Stimulated activated CD4-positive, alpha-beta T cell treated with anti-CD3 and anti-CD28 coated beads, Interleukin-12 subunit alpha, Interleukin-12 subunit beta, amount 100 ng/mL, for 24 hours (primary cell): ENCODE data around the gene TNS1.

Experiments
- DNase-seq, 2 experiments: peaks; one replicate each; pipeline ENCODE4 v3.0.0-alpha.2; 2020; ENCODE audit warnings: low read depth in 2 of 2

TNS1 gene

GRCh38 chr2:217942731-217943335 lies 60.0 kb downstream of the TNS1 start:
- DNase-seq, result no peak

- DNase-seq, result no peak
Measured at GRCh38 chr2:217941886-217942728, 60.7 kb downstream of the TNS1 start.

DNA sequence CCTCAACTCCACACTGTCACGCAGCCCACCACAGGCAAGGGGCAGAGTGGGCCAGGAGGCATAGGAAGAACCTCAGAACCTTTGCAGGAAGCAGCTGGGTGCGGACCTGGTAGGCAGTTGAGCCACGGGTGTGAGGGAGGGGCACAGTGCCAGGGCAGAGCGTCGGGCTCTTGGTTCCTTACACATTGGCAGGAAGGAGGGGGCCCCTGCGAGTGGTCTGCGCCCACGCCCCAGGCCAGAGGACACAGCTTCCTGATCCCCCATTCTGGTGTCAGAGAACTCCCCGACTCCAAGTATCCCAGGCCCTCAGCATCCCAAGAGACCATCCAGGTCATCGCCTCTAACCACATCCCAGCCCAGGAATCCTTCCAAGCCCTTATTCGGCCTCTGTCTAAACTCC lies 61.5 kb downstream of the TNS1 start:
- DNase-seq, result no peak

- no peak for DNase-seq
Measured at GRCh38 chr2:217940261-217941220, 62.3 kb downstream of the TNS1 start.

DNA sequence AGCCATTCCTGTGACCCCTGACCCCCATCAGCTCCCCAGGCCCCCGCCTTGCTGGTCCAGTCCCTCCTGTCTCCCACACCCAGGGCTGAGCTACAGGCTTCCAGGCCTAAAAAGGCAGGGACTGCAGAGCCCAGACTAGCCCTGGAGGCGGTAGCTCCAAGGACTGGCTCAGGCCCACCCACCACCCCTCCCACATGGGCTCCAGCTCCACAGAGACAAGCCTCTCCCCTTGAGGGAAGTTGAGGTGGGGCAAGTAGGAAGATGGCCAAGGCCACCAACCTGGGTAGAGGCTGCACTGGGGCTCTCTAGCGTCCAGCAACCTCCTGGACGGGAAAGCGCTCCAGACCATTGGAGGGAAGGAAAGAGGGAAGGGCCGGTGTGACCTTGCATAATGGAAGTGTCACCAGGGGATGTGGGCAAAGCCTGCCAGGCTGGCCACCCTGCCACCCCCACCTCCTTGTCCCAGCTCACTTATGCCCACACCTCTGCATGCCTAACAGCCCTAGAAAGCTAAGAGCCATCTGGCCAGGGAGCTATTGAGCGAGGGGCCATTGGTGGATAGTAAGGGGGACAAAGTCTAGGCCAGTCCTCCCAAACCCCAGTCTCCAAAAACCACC lies 63.1 kb downstream of the TNS1 start:
- DNase-seq, result no peak

GRCh38 chr2:217939220-217939619 lies 63.6 kb downstream of the TNS1 start:
- no peak for DNase-seq

DNA sequence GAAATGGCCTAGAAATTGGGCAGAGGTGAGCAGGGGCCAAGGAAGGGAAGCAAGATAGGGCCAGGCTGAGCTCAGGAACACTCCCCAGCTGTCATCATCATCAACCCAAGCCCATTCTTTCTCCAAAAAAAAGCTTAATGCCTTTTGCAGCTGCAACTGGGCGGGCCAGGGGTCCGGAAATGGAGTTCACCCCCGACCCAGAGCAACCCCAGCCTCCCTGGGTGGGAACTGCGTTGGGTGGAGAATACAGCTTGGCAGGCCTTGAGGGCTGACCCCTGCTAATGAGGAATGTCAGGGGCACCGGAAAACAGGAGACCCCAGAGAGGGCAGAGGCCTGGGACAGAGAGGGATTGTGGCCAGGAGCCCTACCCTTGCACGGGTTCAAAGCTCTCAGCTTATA lies 64.8 kb downstream of the TNS1 start:
- DNase-seq, result no peak

DNA sequence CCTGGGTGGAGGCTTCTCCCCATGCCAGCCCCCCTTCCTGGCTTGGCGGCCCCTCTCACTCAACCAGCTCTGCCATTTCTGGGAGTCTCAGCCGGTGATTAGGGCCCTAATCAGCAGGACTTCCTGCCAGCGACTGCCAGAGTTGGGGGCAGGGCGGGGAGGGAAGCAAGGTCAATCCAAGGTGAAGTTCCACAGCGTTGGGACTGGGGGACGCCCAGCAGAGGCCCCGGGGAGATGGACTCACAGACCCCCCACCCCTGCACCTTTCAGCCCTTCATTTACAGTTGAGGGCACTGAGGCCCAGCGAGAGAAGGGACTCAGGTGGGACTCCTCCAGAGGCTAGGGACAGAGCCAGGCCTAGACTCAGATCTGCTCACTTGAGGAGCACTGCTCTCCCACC lies 65.3 kb downstream of the TNS1 start:
- no peak for DNase-seq

DNA sequence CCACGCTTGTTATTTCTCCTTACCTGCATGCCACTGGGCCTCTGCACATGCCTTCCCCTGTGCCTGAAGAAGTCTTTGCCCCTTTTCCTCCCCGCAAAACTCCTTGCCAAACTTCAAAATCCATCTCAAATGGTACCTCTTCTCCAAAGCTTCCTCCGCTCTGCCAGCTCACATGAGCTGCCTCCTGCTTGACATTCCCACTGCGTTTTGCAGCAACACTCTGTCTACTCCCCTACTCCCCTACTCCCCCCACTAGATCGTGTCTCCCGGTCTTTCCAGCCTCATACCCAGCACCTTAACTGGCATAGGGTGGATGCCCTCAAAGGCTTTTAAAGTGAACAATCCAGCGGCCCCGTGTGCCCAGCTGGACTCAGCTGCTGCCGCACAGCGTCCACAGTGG lies 65.8 kb downstream of the TNS1 start:
- no peak for DNase-seq

DNA sequence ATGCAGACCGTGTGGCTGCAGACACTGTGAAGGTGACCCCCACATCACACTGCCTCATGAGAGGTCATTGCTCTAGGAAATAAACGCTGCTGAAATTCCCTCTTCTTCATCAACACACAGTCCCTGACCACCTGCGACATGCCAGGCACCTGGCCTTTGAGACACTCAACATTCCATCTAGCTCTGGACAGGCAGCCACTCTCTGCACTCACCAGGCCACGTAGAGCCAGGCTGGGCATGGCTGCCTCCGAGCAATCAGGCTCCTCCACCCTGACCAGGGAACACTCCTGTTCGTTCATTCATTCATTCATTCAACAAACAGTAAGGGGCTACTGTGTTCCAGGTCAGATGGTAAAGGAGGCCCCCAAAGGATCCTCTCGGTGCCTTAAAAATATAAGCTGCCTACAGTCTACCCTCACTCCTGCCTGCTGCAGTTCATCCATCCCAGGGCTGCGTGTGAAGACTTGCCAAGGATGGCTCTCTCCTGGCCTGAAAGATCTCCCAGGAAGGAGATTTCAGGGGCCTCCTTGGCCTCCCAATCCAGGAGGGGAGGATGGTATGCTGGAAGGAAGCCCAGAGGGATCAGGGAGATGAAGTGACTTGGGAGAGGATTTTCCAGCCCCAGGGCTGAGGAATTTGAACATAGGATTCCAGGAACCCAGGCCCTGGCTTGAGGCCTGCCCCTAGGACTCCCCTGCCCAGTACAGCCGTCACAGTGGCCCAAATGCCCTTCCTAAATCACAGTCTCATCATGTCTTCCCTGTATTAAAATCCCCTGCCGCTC lies 66.7 kb downstream of the TNS1 start:
- DNase-seq, result no peak

DNA sequence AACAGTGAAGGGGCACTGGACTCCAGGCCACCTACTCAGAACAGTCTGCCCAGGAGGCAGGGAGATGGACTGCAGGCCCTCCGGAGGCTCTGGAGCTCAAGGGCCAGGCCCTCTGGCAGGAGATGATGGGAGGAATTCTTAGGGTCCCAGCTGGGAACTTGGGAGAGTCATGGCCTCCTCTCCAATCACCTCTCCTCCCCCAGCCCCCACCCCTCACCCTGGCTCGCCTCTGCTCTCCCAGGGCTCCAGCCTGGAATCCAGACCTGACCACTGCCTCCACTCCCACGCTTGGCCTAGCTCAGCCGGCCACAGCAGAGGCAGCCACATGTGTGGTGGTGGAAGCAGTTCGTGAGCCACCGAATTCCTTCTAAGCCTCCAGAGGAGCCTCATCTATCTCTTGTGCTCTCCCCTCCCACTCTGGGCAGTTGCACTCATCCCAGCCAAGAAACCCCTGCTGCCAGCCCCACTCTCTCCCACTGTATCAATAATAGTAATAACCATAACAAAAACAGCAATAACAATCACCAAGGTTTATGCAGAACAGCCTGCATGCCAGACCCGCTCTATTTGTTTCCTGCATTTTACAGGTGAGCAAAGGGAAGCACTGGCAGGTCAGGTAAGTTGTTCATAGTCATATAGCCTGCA lies 67.4 kb downstream of the TNS1 start:
- no peak for DNase-seq

- DNase-seq, result no peak
Measured at GRCh38 chr2:217934321-217935131, 68.3 kb downstream of the TNS1 start.

- no peak for DNase-seq
Measured at GRCh38 chr2:217933617-217933993, 69.2 kb downstream of the TNS1 start.

DNA sequence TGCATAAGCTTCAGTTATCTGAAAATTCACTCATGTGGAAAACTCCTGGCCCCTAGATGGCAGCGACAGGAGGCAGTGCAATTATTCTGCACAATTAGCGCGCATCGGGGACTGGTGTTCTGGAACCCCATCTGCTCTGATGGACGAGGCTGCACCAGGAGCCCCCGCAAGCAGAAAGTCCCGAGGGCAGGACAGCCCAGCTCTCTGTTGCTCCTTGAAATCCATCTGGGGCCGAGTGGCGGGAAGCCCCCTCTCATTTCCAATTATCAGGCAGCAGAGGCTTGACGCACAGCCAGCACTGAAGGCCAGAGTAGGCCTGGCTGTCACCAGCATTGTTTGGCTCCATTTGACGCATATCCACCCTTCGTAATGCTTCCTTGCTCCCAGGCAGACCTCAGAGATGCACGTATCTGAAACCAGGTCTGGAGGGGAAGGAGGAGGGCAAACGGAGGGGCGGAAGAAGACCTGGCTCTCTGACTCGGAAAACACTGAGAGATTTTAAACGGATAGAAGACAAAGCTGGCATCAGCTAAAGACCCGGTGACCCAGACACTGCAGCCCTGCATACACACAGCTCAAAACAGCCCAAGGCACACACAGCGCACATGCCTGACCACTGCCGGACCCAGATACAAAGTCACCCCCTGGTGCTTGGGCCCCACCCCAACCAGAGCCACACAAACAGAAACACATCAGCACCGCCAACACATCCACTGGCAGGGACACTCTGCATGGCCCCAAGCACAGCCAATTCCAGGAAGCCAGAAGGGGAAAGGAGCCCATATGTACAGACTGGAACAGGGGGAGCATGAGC lies 69.8 kb downstream of the TNS1 start:
- DNase-seq, result no peak

GRCh38 chr2:217931846-217932560 lies 70.8 kb downstream of the TNS1 start:
- no peak for DNase-seq

GRCh38 chr2:217930761-217931563 lies 71.8 kb downstream of the TNS1 start:
- DNase-seq, result no peak
